Measurements from ENCODE around the gene IRX6.

DNA sequence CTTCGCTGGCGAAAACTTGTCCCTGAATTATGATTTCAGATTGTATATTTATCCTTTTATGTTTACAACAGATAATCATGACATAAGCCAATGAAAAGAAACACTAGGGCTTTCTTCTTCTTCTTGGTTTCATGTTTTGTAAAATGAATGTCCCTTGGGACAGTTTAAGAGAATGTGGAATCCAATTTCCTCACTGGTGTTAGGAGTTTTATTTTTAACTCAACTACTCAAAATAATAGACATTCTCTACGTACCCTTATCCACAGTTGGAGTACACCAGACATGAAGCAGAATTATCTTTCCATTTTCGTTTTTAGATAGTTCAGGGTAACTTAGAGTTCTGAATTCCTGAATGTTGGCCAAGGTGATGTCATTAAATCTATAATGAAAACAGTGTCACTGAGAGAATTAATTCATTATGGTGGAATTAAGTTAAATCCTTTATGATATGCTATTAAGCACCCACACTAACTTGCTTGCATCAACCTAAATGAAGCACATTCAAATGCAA lies 43.4 kb downstream of the IRX6 start:
- TF ChIP-seq, protein P1, sequence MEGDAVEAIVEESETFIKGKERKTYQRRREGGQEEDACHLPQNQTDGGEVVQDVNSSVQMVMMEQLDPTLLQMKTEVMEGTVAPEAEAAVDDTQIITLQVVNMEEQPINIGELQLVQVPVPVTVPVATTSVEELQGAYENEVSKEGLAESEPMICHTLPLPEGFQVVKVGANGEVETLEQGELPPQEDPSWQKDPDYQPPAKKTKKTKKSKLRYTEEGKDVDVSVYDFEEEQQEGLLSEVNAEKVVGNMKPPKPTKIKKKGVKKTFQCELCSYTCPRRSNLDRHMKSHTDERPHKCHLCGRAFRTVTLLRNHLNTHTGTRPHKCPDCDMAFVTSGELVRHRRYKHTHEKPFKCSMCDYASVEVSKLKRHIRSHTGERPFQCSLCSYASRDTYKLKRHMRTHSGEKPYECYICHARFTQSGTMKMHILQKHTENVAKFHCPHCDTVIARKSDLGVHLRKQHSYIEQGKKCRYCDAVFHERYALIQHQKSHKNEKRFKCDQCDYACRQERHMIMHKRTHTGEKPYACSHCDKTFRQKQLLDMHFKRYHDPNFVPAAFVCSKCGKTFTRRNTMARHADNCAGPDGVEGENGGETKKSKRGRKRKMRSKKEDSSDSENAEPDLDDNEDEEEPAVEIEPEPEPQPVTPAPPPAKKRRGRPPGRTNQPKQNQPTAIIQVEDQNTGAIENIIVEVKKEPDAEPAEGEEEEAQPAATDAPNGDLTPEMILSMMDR (IDR thresholded peaks at IDR 0.05; ENCODE audit: extremely low read depth in 1 of 2, insufficient read depth in 1 of 2, low read depth in 1 of 2, low read length in 2 of 2), result no peak
- TF ChIP-seq POLR2A (IDR thresholded peaks at IDR 0.05; ENCODE audit: low read depth, low read length) (no peak), EZH2 (IDR thresholded peaks at IDR 0.05; ENCODE audit: borderline replicate concordance, low read depth, low read length, severe bottlenecking) (no peak)

Measured in endothelial cell of umbilical vein (primary cell).